Measurements from ENCODE around the gene ENTPD1.
A peak's percentile ranks its signal among the peaks of the same experiment; 100 is the strongest.

ENTPD1 gene

DNA sequence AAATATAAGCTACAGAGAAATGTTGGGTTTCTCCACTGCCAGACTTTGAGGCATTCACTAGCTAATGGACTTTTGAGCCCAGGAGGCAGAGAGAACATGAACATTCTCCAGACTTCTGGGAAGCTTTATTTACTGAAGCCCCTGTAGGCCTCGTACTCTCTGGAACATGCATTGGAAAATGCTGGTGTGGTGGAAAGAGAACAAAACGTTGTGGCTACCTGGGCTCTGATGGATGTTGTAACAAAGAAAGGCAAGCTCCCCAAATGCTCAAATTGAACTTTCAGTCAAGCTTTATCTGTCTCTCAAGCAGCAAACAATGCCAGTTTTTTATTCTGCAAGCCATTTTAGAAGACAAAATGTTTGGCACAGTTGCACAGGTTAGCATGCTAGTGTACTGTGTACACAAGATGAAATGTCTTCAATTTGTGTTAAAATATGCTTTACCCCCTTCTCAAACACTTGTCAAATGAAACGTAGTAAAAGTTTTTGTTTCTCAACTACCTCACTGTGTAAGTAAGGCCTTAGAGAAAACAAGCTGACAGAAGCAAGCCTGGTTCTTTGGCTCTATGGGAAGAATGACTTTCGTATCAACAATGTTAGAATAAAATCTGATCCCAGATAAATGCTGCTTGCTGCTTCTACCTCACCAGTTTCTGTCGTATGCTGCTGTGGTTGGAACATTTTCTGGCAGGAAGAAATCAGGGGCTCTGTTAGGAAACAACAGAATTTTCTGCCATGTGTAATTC, 80.8 kb downstream of the ENTPD1 start:
- no peak overlapping the region for H3K4me3 ChIP-seq (ENCODE audit: control insufficient read depth, low read depth, low read length)
- no peak for DNase-seq (ENCODE audit: low read depth)
- TF ChIP-seq CTCF (conservative IDR thresholded peaks at IDR 0.05; ENCODE audit: control insufficient read depth, insufficient read depth, low read depth, low read length), result no peak

DNA sequence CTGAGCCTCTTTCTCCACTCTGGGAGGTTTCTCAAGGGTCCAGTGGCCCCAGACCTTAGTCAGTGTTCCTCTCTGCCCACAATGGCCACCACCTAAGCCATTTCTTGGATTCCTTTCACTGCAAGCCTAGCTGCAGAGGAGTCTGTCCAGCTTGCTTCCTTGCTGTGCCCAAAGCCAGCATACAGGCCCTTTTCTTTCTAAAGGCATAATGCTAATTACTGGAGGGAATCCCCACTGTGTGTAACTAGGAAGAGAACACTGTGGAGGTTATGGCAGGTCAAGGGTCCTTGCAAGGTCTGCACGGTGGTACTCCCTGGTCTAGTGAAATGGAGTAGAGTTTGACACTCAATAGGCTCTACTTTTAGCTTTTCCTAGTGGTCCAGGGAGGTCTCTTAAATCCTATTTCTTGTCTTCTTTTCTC, 81.4 kb downstream of the ENTPD1 start:
- H3K4me3 ChIP-seq (ENCODE audit: control insufficient read depth, low read depth, low read length), result no peak overlapping the region
- no peak for TF ChIP-seq CTCF (conservative IDR thresholded peaks at IDR 0.05; ENCODE audit: control insufficient read depth, insufficient read depth, low read depth, low read length)
- DNase-seq (ENCODE audit: low read depth), result no peak

- H3K4me3 ChIP-seq (ENCODE audit: control insufficient read depth, low read depth, low read length), result no peak overlapping the region
- TF ChIP-seq CTCF (conservative IDR thresholded peaks at IDR 0.05; ENCODE audit: control insufficient read depth, insufficient read depth, low read depth, low read length), result no peak
- DNase-seq (ENCODE audit: low read depth), result no peak
These were observed 81.8 kb downstream of the ENTPD1 start for GRCh38 chr10:95837783-95838182.

- TF ChIP-seq CTCF (conservative IDR thresholded peaks at IDR 0.05; ENCODE audit: control insufficient read depth, insufficient read depth, low read depth, low read length), result no peak
- no peak overlapping the region for H3K4me3 ChIP-seq (ENCODE audit: control insufficient read depth, low read depth, low read length)
- DNase-seq (ENCODE audit: low read depth), result no peak
These were observed 84.2 kb downstream of the ENTPD1 start for GRCh38 chr10:95840121-95840520.

- H3K4me3 ChIP-seq (ENCODE audit: control insufficient read depth, low read depth, low read length), result no peak overlapping the region
- no peak for TF ChIP-seq CTCF (conservative IDR thresholded peaks at IDR 0.05; ENCODE audit: control insufficient read depth, insufficient read depth, low read depth, low read length)
- no peak for DNase-seq (ENCODE audit: low read depth)
These were observed 84.7 kb downstream of the ENTPD1 start for GRCh38 chr10:95840681-95841080.

DNA sequence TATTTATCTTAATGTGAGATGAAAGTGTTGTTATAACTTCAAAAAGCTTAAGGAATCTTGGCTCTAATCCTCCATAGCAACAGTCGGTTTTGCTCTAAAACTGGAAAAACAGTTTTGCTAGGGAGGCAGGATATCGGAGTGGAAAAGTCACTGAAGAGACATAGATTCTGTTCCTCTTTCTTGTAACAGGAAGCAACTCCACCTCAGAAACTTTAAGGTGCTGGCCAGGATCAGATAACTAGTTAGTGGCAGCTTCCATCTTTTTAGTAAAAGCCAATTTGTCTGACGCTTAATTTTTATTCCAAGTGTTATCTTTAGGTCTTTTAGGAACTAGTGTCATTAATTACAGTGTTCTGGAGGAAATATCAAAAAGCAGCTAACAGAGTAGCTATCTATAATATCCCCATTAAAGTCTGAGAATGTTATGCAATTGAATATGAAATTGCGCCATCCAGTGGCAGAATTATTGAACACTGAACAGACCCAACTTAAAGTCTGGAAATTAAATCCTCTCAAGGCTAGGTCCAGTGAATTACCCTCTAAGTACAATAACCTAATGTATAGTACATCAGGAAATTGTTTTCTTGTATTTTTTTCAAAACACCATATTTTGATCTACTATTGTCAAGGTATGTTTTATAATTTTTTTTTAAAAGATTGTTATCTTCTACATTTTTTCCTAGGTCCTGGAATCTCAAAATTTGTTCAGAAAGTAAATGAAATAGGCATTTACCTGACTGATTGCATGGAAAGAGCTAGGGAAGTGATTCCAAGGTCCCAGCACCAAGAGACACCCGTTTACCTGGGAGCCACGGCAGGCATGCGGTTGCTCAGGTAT, 85.9 kb downstream of the ENTPD1 start:
- peak; percentile 68 for DNase-seq (ENCODE audit: low read depth)
- peak; percentile 59 for TF ChIP-seq CTCF (conservative IDR thresholded peaks at IDR 0.05; ENCODE audit: control insufficient read depth, insufficient read depth, low read depth, low read length)
- no peak overlapping the region for H3K4me3 ChIP-seq (ENCODE audit: control insufficient read depth, low read depth, low read length)
